HG03571 (cell line): ENCODE results near the gene OSBPL5.

ENCODE experiments used
- ATAC-seq: cut with Tn5 transposase; IDR thresholded peaks from one replicate; pipeline ENCODE4 v1.9.1; 2021; ENCODE audit not compliant: unreplicated experiment

The OSBPL5 gene

DNA sequence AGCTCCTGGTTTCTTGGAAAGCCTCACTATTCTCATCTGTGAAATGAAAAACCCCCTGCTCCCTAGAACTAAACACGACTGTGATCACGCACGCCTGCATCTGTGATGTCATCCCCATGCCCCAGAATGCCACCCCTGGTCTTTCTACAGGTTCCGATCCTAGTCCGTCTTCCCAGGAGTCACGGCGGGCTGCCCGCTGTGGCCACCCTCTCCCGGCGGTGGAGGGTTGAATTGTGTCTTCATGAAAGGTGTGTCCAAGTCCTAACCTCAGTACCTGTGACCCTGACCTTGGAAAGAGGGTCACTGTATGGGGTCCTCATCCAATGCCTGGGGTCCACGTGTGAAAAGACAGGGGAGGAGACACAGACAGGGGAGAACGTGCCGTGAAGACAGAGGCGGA lies 14.4 kb downstream of the OSBPL5 start:
- ATAC-seq: no peak

DNA sequence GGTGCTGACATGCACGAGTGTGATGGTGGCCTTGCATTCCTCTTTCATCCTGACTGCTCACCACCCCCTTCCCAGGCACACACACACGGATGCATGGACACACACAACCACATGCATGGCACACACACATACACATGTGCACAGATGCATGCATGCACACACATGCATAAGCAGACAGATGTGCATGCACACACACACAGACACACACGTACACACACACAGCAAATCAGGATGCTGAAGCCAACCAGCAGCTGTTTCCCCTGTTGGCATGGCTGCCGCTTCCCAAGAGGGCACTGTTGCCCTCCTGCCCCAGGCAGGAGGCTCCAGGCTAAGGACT lies 15.3 kb downstream of the OSBPL5 start:
- ATAC-seq: no peak

DNA sequence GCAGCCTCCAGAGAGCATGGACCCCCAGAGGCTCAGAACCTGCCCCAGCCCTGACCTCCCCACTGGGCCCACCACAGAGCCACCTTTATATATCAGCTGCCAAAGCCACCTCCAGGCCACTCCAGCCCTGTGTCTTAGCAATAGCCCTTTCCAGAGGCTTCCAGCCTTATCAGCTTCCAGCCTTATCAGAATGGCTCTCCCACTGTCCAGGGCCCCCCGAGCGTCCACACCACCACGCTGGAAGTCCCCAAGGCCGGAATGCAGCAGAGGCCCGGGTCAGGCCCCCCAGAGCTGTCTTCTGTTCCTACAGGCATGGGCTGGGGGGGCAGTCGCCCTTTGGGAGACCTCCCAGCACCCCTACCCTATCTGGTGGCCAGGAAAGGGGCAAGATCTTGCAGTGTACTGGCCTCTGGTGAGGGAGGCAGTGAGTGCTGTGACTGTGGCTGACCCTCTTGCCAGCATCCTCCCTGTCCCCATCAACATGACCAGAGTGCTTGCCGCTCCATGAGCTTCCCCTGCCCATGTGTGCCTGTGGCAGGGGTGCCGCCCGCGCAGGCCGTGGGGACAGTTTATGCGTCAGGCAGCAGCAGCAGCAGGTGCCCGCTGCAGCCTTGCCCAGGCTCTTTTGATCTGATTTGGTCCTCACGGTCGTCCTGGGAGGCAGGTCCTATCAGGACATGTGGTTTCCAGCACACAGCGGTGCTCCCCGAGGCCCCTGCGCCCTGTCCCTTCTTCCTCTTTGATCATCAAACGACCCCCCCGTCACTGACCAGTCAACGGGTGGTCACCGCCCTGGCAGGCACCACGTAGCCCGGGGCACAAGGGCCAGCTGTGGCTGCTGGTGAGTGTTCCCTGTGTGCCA lies 15.9 kb downstream of the OSBPL5 start:
- no peak for ATAC-seq

DNA sequence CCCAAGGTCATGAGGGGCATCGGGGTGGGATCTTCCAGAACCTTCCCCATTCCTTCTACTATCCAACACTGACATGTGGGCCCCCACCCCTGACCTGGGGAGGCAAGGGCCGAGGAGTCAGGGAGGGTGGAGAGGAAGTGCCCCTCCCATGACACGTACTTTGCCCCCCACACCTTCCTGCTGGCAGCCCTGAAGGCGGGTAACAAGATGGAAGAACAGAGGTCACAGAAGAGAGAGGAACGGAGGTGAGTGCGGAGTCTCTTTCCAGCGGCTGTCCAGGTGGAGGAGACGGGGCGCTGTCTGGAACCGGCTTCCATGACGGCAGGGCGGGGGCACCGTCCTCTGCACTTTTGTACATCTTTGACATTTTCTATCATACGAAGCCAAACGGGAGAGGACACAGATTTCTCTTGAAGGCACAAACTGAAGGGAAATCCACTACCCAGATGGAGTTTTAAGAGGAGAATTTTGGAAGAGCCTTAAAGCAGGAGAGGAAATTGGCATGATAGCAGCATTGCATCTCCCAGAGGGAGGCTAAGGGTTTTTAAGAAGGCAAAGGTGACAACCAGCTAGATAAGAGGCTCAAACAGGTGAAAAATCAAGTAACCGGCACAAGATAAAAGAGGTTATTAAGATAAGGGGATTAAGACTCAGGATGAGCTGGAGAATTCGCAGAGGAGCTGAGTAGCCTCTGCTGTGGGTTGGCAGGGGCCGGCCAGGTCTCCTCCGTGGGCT lies 16.7 kb downstream of the OSBPL5 start:
- ATAC-seq: no peak

DNA sequence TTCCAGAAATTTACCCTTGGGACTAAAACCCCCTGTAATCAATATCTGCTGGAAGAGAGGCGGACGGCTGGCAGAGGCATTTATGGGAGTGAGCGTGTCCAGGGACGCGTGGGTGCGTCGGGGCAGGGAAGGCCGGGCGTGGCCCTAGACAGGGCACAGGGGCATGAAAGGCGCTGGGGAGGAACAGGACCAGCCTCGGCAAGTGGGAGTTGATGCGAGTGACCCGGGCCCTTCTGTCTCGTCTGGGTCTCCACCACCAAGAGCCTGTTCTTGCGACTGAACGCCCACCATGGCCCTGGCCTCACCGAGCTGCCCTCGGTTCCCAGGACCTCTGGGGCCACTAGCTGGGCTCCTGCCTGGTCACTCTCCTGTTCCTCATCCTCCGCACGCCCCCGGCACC lies 17.5 kb downstream of the OSBPL5 start:
- ATAC-seq: no peak

DNA sequence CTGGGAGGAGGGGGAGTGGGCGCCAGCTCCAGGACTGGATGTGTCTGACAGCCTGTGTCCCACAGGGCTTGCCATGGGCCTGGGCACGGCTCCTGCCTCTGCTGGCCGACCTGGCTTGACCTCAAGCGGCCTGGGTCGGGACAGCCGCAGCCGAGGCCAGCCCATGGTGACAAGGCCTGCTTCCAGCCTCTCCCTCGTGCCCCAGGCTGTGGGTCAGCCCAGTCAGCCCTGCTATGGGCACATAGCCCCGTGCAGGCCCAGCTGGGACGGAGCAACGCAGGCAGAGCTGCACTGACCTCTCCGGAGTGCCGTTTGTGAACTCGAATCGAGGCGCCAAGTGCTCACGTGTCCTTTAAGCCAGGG lies 17.9 kb downstream of the OSBPL5 start:
- ATAC-seq: no peak

DNA sequence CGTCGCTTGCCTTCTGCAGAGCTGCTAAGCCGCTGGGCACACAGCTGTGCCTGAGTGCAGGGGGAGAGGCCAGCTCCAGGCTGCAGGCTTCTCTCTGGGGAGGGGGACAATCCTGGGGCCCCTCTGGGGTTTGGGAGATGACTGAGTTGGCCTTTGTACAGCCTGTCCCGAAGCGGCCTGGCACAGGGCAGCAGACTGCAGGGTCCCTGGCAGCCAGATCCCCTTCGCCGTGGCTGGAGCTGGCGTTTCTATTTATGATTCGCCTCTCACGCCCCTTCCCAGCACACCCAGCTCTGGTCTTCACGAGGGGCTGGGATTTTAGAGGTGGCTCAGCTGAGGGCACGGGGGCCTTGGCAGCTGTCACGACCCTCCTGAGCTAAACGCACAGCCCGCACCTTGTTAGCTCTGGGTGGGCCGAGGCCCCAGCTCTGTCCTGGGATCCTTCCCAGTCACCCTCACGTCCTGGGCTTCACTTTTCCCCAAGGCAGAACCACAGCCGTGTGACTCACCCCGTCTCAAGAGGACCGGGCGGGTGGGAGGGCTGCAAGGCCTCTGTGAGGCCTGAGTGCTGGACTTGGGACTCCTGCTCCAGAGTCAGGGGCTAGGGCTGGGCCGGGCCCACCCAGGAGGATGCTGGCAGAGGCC lies 18.4 kb downstream of the OSBPL5 start:
- ATAC-seq: no peak

DNA sequence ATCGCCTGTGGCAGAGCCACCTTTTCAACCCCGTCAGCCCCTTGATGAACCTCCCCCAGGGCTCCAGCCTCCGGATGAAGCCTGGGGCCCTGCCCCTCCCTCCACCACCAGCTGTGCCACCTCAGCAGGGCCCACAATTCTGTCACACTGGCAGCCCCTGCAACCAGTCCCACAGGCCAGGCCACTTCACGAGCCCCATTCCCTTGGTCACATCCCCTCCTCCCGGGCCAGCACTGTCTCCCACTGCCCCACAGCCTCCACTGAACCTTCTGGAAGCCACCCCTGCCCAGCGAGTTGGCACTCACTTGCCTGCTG lies 19.9 kb downstream of the OSBPL5 start:
- ATAC-seq: no peak

DNA sequence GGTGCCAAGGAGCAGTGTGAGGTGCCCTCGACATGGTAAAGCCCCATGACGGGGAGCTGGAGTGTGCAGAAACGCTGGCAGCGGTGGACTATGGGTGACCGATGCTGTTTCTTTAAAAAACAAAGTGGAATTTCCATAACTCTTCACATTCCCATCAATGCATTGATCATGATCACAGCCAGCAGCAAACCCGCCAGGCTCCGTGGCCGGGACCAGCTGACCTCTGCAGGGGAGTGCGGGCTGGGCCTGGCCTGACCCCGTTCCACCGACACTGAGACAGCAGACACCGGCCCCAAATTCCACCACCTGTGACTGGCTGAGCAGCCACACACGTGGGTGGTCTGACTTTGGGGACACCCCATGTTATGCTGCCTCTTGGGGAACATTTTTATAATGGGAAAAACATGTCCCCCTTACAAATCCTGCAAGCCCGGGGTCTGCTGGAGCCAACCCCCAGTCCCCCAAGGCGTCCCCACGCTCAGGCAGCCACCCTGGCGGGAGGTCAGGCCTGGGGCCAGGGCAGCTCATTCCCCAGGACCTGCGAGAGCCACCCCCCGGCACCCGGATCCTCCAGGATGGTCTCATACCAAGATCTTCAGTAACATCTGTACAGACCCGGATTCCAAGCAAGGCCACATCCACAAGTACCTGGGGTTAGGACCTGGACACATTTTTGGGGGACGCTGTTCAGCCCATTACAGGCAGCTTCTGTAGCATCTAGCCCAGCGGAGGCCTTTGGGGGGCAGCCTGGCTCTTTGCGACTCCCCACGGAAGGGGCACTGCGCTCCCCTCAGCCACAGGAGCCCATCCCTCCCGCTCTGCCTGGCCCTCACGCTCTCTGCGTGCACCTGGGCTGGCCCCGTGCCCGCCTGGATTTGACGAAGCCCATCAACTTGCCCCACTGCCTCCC lies 20.6 kb downstream of the OSBPL5 start:
- no peak for ATAC-seq

DNA sequence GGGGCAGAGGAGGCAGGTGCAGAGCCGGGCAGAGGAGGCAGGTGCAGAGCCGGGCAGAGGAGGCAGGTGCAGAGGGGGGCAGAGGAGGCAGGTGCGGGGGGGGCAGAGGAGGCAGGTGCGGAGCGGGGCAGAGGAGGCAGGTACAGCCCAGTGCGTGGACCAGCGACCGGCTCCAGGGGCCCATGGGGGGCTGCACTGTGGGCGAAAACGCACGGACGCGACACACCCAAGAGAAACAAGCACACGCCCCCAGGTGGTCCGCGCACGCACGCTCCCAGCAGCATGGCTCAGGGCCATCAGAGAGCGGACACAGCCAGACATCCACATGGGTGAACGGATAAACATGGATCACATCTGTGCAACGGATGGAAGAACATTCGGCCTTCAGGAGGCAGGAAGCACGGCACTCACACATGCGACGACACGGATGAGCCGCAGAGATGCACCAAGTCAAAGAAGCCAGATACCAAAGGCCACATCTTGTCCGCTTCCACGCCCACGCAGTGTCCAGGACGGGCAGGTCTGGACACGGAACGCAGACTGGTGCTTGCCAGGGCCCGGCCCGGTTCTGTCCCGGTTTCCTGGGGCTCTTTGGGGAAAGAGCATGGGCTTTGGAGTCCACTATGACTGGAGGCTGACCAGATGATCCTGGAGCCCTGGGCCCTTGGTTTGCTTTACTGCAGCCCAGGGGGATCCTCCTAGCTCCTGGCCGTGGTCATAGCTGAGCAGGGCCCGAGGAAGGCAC lies 21.8 kb downstream of the OSBPL5 start:
- no peak for ATAC-seq

DNA sequence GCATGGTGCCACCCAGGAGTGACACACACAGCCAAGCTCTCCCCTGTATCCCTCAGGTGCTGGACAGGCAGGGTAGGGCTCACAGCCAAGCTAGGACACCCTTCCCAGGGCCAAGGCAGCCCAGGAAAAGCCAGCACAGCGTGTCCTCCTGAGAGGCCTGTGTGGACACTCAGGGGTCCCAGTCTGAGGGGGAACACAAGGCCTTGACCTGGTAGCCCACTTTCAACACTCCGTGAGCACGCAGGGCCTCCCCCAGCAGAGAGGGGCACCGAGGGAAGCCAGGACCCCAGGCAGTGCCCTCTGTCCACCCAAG lies 24.9 kb downstream of the OSBPL5 start:
- no peak for ATAC-seq

DNA sequence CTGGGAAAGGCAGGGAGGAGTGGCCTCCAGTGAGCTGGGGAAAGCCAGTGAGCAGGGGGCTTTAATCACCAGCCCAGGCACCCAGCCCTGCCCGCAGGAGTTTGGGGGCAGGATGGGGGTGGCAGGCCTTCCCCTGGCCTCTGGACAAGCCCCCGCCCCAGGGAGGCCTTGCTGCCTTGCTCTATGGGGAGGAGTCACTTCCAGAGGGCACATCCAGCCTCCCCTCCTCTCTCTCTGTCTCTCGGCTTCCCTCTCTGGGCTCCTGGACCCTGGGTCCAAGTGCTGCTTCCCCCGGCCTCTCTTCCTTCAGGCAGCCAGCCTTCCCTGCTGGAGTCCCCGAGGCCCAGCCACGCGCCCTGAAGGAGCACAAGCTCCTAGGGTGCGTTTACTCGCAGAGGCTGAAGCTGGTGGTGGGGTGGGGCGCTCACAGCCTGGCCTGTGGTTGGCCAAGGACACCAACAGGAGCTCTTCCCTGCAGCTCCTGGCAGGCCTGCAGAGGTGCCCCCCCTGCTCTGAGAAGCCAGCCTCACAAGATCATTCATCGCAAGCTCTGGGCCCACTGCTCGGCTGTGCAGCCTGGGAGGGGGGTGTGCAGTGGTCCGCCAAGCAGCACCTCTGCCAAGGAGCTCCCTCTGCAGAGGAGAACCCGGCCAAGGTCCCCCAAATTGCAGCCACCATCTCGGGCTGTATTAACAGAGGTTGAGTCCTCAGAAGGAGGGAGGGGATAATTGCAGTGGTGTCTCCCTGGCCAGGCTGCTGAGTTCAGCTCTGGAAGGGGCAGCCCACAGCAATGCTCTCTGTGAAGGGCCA lies 25.4 kb downstream of the OSBPL5 start:
- no peak for ATAC-seq

DNA sequence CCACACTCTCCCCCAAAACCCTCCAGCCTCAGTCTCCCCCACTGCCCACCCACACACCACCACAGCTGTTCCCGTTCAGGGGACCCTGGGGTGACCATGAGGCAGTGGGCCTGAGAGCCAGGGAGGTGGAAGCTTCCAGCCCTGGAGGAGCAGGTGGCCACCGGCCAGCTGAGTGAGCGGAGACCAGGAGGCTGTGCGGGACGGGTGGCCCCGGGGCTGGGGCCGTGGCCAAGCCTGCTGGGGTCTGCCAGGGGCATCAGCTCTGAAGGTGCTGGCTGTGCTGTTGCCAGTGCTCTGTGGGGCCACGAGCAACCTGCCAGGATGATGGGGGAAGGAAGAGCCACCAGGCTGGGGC lies 26.0 kb downstream of the OSBPL5 start:
- no peak for ATAC-seq

DNA sequence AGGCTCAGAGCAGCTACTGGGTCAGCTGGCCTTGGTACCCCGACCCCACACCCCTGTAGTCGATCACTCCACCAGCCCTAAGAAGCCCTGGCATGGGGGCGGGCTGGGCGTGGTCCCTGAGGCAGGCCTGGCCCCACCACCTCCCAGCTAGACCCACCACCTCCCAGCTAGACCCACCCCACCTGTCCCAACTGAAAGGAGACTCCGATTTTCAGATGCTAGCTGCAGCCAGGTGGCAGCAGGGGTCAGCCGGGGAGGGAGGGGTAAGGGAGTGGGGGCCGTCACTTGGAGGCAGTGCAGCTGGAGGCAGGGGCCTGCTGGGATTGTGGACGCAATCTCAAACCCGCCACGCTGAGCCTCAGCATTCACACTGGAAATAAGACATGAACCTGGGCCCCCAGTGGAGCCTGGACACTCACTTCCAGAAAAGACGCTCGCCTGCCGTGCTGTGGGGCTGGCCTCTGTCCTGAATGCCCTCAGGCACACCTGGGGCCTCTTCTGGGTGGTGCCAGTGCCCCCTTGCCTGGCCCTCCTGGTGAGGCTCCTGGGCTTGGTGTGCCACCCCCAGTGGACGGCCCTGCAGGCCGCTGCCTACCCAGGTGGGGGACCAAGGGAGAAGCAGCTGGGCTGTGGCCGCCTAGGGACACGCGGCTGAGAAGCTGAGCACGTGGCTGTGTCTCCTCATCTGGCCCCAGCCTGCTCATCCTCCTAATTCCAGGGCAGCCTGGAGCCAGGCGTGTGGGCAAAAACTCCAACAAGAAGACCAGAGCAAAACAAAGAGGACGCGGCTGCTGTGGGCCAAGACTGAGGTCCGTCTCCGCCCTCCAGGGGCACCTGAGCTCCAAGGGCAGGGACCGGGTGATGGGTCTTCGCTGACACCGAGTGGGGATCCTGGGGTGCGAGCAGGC lies 26.7 kb downstream of the OSBPL5 start:
- ATAC-seq: no peak

DNA sequence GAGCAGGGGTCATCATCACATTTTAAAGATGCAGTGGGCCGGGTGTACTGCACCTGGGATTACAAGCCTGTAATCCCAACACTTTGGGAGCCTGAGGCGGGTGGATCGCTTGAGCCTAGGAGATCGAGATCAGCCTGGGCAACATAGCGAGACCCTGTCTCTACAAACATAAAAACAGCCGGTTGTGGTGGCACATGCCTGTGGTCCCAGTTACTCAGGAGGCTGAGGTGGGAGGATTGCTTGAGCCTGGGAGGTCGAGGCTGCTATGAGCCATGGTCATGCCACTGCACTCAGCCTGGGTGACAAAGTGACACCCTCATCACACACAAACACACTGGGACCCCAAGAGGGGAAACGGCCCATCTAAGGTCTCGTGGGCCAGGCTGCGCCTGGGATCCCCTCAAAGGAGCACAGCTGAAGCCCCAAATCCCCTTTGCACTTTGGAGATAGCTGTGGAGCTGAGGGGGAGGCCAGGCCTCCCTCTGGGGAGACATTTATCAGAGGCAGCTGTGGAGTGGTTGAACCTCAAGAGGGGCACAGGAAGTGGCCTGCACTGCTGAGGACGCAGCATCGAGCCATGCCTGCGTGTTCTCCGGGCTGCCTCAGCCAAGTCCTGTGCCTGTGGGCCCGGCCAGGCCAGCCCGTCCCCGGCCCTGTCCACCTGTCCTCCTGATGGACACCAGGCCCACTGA lies 27.5 kb downstream of the OSBPL5 start:
- no peak for ATAC-seq

DNA sequence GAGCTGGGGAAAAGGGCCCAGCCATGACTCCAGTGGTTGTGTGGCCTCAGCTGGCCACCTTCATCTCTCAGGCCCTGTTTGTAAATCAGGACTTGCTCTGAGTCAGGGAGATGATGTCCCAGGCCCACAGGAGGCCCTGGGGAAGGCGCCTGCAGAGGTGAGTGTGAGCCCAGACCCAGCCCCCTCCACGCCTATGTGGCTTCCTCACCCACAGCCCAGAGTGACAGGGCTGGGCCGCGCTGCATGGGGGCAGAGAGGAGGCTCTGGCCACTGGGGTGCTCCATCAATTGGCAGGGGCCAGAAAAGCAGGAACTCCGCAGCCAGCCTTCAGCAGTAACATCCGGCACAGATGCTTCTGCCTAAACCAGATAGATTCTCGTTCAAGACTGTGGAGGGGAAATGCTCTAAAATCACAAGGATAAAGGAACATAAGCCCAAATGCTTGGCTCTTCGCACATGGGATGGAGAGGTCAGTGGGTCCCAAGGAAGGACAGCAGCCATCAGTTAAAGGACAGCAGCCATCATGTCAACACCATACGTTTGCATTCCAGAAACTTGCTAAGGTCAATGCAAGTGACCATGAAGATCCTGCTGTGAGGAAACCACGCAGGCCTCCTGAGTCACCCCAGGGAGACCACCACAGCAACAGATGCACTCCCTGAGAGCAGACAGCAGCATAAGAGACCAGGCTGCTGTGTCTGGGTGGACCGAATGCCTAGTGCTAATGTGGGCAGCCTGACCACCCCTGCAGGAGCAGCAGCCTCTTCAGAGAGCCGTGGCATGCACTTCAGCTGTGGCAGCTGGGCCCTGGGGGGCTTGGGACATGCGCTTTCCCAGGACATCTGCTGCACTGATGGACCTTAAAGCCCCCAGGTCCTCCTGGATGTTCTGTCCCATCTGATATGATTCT lies 28.3 kb downstream of the OSBPL5 start:
- no peak for ATAC-seq
